ENCODE measurements around the gene PRKN.

Gene PRKN

DNA sequence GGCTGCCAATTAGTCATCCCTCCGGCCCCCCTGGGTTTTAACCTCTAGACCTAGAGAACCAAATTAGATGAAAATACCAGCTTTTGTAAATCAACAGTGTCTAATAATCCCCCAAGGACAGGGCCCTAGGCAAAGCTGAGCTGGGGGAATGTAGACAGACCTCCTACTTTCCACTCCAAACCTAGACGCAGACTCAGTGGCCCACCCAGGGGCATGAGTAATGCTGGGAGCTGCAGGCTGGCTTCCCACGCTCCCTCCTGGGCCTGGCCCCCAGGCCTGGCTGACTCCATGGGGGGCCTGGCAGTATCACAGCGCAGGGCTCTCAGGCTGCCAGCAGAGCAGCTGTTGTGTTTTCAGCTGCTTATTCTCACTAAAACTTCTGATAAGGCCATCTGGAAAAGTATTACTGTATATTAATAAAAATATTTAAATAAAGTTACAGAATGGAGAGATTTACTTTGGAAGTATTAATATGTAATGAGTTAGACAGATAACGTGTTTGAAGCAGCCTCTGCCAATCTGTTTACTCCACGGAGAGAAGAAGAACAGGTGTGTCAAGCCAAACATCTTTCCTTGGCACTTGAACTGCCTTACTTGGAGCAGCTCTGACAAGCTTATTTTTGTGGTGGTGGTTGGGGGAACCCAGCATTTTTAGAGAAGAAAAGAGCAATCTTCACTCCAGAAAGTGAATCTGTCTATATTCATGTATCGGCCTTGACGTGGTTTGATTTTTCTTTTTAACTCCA is 1309.7 kb downstream of the PRKN start:
- DNase-seq: no peak

DNA sequence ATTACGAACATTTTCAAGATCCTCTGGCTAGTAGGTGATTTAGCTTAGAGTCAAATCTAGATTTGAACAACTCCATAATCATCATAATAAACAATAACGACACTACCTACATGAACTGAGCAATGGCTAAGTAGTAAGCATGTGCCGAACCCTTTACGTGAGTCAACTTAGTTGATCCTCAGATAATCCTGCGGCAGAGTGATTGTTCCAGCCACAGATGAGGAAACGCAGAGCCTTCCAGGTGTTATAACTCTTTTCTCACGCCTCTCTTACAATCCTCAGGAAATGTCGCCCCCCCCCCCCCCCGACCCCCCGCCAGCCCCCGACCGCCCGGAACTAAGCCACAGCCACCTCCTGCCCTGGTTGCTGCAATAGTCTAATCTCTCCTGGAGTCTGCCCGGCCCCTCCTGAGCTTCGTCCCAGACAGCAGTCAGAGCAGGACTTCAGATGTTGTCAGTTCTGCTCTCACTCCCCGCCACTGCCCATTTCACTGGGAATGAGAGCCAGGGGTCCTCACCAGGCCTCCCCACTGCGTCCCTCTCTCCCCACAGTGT is 1312.2 kb downstream of the PRKN start:
- no peak for DNase-seq

DNA sequence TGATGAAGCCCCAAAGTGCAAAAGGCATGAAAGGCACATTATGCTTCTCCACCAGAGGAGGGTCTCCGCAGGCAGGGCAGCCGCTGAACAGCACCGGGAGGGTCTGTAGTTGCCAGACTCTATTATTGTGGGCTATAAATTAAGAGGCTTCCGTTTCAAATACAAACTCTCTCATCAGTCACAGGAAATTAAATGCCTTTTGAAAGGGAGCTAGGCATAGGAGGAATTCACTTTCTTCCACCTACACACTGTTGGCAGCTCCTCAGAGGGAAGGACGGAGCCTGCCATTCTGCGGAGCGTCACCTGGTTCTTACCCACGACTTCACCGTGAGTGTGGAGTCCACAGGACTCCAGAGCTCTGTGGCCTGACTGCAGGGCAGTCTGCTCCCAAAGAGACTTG is 1312.9 kb downstream of the PRKN start:
- DNase-seq: no peak

DNA sequence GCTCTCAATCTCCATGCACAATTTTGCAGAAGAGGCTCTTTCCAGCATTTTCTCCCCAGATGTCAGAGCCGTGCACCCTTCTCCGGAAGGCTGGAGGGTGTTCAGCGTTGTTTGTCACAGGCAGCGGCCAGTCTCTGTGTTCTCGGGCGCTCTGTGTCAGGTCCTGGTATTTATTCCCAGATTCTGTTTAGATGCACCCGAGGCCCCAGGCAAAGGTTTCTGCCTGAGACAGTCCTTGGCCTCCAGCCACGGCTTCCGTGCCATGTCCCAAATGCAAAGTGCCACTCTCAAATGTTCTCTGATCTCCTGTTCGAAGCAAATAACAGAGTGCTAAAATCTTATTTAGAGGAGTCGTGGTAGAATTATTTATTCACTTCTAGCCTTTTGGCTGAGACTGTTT is 1313.4 kb downstream of the PRKN start:
- no peak for DNase-seq

DNA sequence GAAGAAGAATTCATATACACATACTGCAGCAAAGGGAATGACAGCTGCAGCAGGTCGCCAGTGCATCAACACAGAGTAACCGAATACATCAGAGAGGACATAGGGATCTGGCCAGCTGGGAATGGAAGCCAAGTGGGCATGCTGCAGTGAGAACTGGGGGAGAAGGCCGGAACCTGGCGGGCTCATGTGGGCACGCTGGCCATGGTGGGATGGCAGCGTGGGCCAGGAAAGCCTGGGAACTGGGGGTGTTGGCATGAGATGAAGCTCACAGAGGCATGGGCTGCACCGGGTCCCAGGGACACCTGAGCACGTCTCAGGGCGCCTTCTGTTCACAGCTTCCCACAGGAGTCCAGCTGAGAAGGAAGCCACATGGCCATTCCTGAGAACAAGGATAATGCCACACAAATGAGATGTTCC is 1314.2 kb downstream of the PRKN start:
- DNase-seq: no peak

DNA sequence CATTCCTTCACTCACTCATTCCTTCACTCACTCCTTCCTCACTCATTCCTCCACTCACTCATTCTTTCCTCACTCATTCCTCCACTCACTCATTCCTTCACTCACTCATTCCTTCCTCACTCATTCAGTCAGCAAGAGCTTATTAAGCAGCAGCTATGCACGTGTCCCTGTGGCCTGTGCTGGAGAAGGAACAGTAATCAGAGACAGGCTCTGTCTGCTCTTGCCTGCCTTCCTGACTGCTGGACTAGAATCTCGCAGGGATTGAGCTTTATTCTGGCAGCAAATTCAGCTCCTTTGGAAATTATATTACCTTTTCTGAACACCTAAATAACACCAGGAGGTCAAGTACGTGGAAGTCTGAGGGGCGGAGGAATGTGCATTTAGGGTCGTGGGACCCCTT is 1314.8 kb downstream of the PRKN start:
- no peak for DNase-seq

DNA sequence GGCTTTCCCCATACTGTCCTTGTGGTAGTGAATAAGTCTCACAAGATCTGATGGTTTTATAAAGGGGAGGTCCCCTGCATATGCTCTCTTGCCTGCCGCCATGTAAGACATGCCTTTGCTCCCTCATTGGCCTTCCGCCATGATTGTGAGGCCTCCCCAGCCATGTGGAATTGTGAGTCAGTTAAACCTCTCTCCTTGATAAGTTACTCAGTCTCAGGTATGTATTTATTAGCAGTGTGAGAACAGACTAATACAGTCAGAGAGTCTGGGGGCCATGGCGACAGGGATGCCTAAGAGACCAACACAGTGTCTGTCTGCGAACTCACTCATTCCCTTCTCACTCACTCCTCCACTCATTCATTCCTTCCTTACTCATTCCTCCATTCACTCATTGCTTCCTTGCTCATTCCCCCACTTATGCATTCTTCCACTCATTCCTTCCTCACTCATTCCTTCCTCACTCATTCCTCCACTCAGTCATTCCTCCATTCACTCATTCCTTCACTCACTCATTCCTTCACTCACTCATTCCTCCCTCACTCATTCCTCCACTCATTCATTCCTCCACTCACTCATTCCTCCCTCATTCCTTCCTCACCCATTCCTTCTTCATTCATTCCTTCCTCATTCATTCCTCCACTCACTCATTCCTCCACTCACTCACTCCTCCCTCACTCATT is 1316.2 kb downstream of the PRKN start:
- DNase-seq: no peak

DNA sequence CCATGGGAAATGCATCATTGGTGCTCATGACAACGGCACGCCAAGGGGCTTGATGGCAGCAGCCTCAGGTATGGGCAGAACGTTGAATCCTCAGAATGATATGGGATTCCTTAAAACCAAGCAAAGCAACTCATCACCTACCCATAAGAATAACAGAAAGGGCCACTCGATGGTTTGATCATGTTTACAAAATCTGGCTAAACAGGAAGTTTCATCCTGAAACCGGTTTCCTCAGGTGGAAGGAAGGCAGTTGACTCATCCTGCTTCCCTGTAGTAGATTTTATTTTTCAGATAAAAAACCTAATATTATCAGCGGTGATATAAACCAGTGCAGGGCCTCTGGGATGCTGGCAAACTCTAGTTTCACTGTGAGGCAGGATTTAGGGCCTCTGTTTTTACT is 1316.8 kb downstream of the PRKN start:
- no peak for DNase-seq

DNA sequence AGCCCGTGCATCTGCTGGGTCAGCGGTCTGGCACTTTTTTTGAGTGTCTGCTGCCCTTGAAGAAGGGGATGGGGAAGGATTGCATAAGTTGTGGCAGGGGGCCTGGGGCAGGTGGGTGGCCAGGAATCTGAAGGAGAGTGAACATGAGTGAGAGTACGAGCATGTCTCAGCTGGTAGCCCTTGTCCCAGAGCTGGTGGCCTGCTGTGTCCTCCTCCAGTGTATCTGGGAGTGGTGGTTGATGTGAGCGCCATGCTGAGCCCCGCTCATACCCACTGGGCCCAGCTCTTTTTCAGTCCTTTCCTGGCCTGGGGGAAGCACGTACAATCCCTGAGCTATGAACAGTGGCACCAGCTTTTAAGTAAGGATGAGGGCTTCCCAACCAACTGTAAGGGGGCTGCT is 1317.5 kb downstream of the PRKN start:
- no peak for DNase-seq

DNA sequence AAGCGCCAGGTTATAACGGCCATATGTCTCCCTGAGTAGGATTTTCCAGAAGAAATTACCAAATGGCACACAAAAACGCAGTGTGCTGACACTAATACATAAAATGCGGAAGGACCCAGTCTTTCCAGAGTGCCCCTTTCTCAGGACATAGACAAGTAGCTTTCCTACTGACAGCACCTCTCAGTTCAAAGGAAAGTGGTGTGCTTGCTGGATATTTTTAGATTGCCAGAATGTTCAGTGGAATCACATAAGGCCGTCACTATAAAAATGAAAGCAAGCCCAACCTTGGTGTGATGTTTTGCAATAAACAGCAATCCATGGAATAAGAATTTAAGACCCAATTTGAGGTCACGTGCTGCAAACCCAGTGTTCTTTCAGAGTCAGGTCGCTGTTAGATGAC is 1318.2 kb downstream of the PRKN start:
- no peak for DNase-seq

DNA sequence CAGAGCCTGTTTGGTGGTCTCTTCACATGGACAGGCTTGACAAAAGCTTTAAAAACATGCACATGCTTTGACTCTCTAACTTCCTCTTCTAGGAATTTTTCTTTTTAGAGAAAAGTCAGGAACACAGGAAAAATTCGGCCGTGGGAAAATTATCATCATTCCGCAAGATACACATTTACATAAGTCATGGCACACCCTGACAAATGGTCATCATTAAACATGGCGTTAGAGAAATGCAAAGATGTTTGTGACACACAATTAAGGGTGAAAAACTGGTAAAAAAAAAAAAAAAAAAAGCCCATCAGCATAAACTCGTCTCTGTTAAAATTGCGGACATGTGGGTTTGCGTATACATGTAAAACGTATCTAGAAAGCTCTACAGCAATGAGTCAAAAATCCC is 1319.5 kb downstream of the PRKN start:
- DNase-seq: no peak

DNA sequence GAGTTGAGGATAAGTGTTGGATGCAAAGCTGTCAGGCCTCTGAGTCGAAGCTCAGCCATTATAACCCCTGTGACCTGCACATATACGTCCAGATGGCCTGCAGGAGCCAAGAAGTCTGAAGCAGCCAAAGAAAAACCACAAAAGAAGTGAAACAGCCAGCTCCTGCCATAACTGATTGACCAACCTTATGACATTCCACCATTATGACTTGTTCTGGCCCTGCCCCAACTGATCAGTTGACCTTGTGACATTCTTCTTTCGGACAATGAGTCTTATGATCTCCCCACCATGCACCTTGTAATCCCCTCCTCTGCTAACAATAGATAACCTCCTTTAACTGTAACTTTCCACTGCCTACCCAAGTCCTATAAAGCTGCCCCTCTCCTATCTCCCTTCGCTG is 1320.0 kb downstream of the PRKN start:
- no peak for DNase-seq

DNA sequence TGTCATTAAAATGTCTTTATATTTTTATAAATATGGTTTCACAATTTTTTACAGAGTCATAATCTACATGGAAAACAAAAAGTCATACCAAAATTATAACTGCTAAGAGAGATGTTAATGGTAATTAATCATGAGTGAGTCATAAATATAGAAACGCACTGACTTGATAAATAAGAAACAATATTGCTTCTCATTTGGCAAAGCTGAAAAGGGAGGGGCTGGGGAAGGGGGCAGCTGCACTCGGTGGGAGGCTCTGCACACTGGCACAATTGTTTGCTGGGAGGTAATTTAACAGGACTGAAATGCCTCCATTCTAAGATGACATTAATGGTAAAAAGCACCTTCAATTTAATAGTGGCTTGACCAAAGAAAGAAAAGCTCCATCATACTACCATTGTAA is 1320.5 kb downstream of the PRKN start:
- DNase-seq: no peak

DNA sequence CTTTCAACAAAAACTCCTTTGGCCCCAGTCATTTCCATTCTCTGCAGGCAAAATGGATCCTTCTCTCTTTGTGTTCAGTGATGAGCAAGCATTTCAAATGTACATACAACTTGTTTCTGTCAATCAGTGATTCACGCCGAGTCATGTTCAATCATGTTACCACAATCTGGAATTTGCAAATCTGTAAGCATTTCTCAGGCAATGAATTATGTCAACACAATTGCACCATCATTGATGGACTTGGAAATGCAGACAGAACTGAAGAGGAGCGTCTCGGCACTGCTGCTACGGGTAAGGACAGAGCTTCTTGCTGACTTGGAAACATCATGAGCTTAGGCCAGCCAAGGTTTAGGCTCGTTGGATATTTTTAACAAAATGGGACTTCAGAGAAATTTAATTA is 1320.9 kb downstream of the PRKN start:
- no peak for DNase-seq

DNA sequence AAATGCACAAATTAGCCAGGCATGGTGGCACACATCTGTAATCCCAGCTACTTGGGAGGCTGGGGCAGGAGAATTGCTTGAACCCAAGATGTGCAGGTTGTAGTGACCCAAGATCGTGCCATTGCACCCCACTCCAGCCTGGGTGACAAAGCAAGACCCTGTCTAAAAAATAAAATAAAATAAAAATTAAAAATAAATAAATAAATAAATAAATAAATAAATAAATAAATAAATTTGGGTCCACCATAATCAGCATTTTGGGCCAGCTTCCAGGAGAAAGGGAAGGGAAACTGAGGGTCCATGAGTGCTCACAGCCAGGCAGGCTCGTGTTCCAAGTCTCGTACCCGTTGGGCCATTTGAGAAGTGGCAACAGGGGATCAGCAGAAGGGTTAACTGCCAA is 1322.1 kb downstream of the PRKN start:
- DNase-seq: no peak

DNA sequence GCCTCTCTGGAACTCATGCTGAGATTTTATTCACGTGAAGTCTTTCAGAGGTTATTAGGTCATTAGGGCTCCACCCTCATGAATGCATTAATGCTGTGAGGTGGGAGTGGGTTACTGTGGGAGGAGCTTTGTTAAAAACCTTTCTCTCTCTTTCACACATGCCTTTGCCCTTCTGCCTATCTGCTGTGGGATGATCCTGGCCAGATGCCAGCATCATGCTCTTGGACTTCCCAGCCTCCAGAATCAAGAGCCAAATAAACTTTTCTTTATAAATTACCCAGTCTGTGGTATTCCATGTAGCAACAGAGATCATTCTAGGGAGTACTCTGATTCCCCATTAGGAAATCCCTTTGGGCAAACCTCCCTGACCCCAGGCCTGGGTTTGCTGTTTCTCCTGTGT is 1323.8 kb downstream of the PRKN start:
- no peak for DNase-seq

DNA sequence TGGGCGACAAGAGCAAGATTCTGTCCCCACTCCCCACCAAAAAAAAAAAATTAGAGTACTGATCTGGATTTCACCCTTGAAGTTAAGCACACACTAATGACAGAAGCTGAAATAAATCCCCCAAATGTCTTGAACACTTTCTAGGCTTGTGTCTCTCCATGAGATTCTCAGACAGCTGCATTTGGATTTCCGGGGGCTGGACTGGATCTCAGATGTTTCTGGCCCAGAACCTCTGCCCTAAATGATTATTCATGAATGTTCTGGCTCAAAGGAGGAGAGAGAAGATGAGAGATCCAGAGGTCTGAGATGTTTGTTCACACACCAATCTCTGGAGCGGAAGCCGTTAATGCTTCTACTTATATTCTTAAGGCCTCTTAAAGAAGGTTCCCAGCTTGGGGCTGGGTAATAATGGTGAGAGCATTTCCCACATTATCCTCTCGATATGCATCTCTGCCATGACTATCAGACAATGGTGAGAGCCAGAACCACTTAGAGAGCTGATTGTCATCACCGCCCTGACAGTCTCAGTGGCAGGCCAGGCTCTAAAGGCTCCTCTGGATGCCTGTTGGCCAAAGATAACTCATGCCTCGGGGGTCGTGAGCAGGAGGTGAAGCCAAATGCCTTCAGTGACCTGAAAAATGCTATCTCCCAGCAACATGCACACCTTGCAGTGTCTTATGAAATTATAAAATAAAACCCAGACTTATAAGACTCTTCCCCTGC is 1325.8 kb downstream of the PRKN start:
- no peak for DNase-seq

DNA sequence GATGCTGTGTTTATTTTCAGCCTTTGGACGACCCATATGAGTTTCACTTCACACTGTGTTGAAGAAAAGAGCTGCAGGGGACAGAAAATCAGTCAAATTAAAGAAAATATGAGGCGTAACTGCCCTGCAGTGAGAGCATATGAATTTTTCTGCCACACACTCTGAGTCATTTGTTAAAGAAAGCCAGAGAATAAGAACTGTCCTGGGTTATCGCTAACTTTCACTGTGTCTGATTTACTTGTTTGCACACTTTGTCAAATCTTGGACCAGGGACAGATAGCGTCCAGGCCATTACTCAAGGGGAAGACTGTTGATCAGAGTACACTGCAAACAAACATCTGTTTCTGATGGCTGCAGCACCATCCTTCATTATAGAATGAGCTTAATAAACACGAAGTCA is 1326.9 kb downstream of the PRKN start:
- no peak for DNase-seq

DNA sequence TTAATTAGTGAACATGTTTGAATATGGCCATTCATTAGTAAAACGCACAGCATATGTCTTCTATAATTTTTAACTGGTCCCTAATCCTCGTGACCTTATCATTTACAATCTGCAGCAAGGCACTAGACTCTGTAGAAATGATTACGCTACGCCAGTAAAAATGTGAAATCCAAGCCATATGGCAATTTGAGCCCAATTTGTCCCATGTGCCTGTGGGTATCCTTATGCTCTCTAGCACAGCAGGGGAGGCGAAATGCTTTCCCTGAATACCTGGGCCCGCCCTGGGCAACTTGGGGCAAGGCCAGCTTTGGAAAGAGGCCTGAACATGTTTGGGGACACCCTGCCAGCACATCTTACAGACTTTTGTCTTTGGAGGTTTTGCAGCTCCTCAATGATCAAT is 1331.0 kb downstream of the PRKN start:
- no peak for DNase-seq

DNA sequence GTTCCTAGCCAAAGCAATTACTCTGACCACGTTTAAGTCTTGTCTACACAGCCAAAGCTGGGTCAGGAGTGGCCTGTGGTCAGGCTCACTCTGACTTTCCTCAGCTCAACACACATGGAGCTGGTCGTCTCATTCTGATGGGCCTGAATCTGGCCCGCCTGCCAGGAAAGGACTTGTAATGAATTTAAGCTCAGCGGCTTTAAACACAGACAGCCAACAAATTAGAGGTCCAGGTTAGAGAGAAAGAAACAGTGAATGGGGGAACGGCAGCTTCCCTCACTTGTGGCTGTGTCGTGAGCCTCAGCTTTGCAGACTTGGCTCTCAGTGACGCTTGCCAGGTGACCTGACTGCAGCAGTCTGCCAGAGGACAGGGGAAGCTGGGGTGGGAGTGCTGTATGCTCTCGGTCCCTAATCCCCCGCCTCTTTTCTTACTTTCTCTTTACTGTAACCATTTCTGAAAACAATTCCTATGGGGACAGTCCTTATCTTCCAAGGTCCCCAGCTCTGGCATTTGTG is 1331.8 kb downstream of the PRKN start:
- no peak for DNase-seq

DNA sequence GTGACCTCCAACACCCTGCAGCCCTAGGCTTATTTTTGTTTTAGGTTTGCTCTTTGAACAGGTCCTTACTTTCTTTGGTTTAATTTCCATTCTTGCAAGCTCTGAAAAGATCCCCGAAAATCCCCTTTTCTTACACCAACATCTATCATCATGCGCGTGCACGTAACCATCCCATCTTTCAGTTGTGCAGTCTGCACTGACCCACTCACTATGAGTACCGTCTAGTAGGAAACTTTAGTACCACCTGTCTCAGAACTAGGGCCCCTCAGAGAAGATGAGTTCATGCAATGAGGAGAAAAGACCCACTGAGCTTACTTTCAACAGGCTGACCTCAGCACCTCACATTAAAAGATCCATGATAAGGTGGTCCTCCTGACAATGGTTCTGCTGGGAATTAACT is 1333.1 kb downstream of the PRKN start:
- DNase-seq: no peak

DNA sequence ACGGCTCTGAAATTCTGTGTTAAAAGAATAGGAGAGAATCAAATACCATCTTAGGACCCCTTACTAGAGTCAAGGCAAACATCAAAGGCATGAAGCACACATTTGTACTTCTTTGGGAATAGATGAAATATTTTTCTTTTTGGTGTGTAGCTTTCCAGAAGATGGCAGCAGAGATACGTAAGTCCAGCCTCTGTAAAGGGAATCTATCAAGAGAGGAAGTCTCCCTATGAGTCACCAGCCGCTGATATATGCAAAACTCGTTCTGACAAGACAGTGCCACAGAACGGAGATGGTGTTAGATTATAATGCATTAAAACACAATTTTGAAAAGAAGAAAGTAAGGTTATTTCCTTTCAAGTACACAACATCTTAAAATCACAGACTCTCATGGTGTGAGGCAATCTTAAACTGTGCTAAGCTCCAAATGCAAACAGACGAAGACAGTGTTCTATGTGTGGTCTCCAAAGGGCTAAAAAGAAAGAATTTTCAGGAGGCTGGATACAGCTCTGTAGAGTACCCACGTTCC is 1333.7 kb downstream of the PRKN start:
- DNase-seq: peak; percentile 56

DNA sequence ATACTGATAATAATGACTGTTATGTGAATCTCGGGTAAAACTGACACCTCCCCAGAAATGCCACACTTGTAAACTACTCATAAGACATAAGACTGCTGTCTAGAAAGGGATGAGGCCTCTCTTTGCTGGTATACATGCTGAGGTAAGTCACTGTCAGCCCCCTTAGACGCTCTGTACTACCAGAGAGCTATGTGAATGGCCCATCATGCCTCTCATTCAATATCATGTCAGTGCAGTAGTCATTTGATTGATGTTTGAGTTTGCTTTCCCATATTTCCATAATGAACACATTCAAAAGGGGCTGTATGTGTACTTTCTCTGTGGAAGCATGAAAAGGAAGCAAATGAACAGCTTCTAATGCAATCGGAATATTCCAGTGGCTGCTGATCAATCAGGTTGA is 1334.3 kb downstream of the PRKN start:
- no peak for DNase-seq

All from CD4-positive, alpha-beta T cell treated with Interleukin-17A for 4 hours (primary cell).